ENCODE measurements around the gene FOXE3.
A peak's percentile ranks its signal among the peaks of the same experiment; 100 is the strongest.

Gene FOXE3

DNA sequence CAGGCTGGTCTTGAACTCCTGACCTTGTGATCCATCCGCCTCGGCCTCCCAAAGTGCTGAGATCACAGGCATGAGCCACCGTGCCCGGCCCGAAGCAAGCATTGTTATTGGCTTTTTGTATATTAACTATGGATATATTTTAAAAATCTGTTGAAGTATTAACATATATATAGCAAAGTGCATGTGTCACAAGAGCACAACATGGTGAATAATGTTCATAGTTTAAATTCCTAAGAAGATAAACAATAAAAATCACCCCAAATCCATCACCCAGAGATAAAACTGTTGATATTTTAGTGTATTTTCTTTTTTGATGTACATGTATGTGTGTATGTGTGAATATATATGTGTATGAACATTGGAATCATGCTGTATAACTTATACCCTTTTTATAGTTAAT is 9.1 kb upstream of the FOXE3 start:
- DNase-seq = no peak

DNA sequence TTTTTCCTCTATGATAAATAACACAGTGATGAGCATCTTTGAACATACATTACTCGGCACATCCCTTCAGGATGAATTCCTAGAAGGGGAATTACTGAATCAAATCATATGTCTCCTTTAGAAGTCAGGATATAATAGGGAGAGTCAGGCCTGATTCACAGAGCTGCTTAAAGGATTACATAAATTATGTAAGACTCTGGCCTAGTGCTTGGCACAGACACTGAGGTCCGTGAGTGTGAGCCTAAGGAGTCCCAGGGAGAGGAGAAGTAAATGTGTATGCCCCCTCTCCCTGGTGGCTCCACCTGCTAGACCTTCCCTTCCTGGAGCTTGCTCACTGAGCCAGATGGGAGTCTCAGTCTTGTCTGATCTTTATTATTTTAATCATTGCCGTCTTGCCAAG is 8.6 kb upstream of the FOXE3 start:
- DNase-seq = no peak

DNA sequence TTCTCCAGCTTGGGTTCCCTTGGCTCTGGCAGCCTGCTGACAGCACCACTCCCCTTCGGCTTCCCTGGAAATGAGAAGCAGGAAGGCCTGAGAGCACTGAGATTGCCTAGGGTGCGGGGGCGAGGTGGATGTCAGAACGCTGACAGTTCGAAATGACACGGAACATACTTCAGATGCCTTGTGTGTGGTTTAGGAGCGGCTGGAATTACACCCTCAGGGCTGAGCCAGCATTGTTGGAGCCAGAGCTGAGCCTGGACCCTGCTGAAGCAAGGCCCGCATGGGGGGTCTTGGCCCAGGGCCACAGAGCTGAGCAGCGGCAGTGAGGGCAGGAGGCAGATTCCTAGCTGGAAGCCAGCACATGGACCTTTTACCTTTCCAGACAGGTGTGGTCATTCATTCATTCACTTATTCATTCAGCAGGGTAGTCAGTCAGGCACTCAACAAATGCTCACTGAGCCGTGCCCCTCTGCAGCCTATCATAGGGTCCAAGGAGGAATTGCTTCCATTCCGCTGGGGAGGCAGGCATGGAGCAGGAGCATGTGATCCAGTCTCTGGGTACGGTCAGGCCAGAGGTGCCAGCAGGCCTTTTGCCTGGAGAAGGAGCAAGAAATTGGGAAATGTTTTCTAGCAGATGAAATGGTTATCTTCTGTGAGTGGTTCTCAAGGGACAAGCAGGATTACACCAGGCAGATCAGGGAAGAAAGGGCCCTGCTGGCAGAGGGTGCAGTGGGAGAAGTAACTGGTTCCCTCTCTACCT is 6.6 kb upstream of the FOXE3 start:
- DNase-seq = no peak

DNA sequence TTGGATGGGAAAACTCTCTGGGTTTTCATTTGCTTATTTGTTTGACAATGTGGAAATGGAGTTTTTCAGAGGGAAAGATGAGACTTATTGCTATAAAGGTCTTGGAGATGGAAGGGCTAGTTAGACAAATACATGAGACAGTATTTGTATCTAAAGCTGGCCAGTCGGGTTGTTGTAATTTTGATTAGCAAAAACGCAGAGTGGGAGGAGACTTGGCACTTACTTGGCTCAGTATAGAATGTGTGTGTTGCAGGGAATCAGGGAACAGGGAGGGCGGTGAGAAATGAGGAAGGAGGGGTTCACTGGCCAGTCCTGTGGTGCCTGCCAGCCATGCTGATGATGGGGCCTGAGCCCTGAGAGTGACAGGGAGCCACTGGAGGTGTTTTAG is 6.0 kb upstream of the FOXE3 start:
- DNase-seq = no peak

DNA sequence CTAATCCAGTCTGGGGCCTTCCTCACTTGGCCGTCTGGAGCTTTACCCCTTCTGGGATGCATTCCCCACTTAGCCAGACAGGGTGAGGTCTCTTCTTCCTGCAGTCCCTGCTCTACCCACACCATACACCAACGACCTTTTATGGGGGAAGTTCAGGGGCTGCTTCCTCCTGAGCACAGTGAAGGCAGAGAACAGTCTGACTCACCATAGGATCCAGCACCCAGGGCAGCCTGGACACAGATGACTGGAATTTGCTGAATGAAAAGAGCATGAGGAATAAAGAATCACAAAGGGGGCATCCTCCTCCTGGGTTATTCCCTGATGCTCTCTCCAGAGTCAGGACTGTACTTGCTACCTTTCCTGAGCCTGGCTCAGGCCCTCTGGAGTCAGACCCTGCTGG is 4.6 kb upstream of the FOXE3 start:
- DNase-seq = no peak

DNA sequence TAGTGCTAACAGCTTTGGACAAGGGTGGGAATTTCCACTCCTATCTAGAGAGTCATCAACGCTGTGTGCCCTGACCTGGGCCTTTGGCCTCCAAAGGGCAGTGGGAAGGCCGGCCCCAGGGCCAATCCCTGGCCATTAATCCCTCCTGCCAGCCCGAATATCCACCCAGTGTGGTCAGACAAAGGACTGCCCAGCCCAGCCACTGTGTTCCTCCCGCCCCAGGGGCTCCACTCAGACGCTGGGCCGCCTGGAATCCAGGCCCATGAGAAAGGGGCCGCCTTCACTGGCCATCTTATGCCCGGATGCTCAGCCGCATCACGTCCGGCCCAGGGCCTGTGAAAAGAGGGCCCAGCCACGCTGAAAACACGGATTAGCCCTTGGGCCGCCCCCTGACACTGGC is 3.6 kb upstream of the FOXE3 start:
- no peak for DNase-seq

DNA sequence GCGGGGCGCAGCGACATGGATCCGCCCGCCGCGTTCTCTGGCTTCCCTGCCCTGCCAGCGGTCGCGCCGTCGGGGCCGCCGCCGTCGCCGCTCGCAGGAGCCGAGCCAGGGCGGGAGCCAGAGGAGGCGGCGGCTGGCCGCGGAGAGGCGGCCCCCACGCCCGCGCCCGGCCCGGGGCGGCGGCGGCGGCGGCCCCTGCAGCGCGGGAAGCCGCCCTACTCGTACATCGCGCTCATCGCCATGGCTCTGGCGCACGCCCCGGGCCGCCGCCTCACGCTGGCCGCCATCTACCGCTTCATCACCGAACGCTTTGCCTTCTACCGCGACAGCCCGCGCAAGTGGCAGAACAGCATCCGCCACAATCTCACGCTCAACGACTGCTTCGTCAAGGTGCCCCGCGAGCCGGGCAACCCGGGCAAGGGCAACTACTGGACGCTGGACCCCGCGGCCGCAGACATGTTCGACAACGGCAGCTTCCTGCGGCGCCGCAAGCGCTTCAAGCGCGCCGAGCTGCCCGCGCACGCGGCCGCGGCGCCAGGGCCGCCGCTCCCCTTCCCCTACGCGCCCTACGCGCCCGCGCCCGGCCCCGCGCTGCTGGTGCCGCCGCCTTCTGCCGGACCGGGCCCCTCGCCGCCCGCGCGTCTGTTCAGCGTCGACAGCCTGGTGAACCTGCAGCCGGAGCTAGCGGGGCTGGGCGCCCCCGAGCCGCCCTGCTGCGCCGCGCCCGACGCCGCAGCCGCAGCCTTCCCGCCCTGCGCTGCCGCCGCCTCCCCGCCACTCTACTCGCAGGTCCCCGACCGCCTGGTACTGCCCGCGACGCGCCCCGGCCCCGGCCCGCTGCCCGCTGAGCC is 459 bp downstream of the FOXE3 start:
- no peak for DNase-seq

DNA sequence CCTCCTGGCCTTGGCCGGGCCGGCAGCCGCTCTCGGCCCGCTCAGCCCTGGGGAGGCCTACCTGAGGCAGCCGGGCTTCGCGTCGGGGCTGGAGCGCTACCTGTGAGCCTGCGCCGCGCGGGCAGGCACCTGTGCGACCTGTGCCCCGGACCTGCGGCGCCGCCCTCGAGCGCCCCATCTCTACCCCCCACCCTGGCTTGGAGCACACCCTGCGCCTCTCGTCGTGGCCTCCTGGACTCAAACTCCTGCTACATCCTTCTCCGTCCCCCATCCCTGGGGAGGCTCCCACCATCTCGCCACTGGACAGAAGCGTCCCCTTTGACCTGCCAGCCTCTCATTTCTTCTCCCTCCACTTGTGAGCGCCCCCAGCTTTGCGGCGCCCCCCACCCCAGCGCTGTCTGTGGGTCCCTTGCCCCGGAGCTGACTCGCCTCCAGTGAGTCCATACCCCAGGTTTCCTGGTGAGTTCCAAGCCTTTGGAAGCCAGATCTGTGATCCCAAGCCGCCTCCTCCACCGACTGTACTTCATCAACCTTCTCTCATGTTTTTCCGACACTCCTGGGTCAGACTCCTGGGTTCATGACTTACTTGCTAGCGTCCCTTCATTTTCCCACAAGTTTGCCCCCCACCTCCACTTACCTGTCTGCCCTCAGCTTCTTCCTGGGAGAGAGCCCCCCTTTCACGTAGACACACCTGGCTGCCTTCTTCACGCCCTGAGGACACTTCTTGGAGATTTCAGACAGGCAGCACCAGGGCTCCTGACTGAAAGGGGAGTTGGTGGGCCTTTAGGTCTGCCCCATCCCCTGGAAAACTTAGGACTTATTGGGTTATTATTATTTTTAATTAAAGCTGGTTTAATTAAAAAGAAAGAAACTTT is 1.3 kb downstream of the FOXE3 start:
- no peak for DNase-seq

DNA sequence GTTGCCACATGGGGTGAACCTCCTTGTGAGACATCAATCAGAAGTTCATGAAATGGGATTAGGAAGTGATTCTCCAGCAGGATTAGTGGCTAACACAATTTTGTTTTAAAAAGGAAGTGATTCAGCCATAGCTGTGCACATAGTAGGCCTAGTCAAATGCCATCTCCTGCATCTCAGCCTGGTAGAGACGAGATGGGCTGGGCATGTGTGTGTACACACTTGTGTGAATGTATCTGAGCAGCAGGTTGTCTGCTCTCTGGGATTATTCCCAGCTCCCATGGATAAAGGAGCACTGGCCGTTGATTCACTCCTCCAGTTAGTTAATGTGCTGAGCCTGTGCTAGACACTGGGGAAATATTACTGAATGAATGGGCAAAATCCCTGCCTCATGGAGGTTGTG is 2.0 kb downstream of the FOXE3 start:
- no peak for DNase-seq

DNA sequence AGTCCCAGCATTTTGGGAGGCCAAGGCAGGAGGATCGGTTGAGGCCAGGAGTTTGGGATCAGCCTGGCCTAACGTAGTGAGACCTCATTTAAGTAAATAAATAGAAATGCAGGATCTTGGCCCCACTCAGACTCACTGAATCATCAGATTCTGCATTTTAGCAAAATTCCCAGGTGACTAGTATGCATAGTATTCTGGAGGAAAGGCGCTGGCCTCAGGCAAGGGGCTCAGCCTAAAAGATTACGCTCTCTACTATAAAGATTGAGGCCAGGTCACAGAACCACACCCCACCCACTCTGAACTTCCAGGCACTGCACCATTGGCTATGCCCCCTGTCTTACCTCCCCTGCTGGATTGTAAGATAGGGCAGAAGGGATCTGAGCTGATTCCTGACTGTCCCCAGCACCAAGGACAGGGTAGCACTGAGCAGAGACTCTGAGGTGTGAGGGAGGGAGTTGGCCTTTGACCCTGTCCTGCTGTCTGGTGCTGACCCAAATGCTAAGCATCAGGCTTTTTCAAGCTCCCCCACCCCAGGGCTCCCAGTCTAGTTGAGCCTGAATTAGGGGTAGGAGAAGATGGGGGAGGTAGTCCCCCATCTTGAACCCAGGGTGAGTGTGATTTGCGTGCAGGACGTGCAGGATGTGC is 2.7 kb downstream of the FOXE3 start:
- no peak for DNase-seq

DNA sequence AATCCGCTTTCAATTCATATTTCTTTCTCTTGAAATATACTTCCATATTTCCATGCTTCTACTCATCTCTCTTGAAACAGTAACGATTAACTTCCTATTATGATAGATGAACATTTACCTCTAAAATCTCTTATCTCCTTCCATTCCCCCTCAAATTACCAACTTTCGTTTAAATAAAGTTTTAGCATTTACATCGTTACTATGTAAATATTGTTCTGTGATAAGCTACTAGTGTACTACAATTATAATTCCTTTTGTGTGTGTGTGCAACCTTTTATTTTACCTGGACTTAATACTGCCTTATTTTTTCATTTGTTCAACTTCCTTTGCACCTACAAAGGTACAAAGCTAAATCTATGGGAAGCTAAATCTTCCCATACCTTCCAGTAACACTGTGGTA is 4.5 kb downstream of the FOXE3 start:
- no peak for DNase-seq

DNA sequence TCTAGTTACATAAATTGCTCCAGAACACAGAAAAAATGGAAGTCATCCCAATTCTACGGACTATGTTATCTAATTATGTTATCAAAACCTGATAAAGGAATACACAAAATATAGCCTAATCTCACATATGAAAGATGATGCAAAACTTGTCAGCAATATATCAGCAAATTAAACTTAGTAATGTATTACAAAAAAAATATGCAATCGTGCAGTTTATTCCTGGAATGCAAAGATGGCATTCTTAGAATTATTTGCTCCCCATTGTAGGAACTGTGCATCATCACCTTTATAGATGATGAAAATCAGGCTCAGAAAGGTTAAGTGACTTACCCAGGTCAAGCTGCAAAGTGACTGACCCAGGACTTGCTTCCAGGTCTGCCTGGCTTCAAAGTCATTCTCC is 7.8 kb downstream of the FOXE3 start:
- no peak for DNase-seq

DNA sequence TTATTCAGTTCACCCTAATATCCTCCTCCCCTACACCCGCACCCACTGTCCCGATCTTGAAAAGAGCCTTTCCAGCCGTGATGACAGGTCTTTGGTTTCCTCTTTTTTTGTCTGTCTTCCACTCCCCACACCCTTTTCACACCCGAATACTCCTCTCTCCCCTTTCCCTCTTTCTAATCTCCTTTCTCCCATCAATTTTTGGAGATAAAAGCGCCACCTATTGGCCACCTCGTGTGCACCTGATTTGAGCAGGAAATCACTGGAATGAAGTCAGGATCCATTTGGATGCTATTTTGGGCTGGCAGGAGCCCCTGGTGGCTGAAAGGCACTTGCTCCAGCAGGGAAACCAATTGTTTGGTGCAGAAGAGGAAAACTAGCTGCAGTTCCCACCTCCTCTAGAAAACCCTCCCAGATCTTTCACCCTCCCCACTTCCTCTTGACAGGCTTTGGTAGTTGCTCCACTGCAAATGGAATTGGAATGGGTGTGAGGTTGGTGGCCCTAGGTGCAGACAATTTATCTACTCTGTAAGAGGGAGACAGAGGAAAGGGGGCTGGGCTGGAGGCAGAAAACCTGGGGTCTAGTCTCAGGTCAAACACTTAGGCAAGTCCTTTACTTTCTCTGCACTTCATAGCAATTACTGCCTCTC is 8.4 kb downstream of the FOXE3 start:
- peak; percentile 7 for DNase-seq

DNA sequence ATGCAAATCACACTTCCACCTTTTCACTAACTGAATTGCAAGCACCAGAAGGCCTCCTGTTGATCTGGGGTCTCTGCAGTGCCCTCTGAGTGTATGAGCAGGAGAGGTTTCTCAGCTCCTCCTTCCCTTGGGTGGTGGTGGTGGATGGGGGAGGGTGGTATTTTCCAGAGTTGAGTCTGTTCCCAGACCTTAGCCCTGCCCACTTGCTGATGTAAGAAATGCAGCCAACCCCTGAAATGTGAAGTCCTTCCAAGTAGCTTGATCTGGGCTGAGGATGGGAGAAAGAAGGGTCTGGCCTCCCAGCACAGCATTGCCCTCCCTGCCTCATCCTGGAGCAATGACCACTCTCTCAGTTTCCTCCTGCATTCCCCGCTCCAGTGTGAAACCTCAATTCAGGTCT is 15.4 kb downstream of the FOXE3 start:
- DNase-seq = no peak

DNA sequence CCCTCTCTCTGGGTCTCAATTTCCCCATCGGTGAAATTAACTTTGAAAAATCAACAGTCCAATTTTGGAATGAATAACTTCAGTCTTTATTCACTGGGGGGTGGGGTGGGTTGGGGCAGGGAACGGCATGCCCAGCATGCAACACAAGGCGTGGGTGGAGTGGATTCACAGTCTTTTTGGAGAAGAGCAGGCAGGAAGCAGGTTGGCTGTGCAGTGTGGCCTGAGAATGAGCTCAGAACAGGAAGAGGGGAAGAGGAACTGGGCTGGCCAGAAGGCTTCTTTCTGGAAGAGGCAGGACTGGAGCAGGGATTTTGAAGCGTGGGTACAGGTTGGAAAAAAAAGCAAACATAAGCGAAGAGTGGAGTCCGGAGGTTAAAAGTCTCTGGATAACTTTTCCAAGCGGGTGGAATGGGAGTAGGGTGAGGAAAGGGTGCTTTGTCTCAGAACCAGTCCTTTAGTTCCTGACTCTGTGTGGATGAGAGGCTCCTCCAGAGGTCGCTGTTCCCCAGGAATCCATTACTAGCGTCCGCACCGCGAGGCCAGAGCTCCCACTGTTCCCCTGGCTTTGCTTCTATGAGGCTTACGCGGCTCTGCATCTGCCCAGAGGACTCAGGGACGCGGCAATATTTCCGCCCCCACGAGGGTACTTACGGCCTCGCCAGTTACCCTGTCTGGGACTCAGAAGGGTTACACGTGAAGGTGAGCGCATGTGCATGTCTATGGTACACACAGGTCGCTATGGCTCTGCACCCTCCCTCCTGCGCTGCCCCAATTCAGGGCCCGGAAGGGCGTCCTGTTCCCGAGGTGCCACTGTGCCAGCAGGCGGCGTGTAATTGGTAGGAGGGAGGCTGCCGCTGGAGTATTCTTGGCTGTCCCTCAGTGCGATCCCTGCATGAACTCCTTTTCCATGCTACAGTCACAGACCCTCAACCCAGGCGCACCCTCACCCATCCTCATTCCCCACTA is 16.3 kb downstream of the FOXE3 start:
- DNase-seq = peak; percentile 64

DNA sequence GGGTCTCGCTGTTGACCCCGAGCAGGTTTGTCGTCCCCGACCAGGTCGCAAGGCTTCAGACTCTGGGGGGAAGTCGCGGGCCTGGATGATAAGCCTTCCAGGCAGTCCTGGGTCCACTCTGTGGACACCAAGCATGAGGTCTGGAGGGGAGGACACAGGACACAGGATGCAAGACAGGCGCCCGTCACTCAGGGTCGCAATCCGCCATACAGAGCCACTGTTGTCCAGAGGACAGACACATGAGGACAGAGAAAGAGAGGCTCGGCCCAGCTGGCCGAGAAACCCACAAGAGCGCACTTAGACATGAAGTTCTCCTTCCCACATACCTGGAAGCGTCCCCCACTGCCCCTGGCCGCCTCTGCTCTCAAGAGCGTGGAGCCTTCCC is 16.9 kb downstream of the FOXE3 start:
- DNase-seq = no peak

DNA sequence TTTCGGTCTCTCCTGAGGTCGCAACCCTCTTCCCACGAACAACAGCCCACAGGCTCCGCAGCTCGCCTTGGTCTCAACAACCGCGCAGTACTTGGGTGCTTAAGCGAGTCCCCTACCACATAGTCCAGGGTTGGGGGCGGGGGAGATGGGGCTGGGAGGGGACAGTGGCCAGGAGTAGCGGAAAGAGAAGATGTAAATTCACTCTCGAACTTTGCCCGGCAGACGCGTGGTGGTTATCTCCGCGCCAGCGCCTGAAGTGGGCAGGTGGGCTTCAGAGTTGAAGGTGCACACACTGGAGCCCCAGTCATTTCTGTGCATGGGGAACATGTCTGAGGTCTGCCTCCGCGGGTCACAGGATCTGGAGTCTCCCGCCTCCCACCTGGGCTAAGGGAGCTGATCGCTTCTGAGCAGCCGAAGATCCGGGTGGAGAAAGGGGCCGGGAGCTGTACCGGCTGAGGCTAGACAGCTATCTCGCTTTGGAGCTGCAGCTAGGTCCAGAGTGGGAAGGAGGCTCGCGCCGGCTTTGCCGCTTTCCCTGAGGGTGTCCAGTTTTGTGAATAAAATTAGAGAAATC is 17.5 kb downstream of the FOXE3 start:
- DNase-seq = no peak

DNA sequence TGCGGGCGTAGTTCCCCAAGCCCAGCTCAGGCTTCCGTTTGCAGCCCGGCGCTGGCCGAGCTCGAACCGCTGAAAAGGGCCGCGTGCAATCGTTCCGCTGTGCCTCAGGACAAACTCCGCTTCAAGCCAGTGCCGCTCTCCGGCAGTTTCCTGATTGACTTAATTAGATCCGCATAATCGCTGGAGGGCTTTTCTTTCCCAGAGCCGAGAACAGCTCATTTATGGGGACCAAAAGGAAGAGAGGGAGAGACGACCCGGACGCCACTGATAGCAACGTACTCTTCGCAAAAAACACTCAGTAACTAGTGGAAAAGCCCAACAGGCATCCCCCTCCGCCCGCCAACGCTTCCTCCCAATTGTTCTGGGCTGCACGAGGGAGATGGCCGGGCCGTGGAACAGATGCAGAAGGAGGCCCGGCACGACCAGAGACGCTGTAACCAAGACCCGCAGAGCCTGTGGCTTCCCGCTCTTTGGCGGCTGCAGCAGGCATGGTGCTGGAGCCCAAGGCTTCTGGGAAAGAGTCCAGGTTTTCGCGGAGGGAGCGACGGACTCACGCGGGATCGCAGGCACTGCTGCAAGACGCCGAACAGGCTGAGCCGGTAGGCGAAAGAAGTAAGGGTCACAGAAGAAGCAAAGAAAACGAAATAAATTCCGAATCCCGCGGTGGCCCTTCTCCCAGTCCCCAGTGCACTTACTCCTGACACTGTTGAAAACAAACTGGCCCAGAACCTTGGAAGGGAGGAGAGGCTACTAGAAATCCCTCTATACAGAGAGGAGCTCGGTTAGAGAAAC is 18.2 kb downstream of the FOXE3 start:
- DNase-seq = no peak

DNA sequence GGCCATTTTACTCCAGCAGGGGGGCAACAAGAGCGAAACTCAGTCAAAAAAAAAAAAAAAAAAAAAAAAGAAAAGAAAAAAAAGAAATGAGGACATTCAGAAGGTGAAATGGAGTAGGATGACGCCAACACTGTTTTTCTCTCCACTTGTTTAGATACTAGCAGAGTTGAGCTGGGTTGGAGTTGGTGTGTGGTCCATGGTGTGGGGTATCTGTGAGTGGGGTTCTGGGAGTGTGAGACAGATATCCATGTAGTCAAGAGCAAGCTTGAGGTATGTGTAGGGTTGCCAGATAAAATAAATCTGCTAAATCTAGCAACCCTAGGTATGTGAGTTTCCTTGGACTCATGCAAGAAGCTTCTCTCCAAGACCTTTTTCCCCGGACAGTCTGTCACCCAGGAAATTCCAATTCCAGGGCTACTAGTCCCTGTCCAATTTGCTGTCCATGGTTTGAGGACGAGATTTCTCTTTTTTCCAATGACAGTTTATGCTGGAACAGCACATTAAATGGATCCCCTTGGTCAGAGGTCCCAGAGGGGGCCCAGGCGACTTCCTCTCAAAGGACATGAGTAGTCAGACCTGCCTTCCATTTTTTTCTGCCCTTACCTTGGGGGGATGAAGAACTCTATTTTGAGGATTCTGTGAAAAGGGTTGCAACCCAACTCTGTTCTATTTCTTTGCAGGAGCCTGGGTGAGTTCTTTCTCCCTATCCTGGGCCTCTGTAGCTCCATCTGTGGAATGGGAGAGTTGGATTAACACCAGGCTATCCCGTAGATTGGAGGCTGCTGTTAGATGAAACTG is 19.6 kb downstream of the FOXE3 start:
- DNase-seq = no peak
